Endothelial cell of umbilical vein (primary cell): ENCODE data around the gene CST3. TPM values are rescaled to one million over a fixed set of nuclear protein-coding genes. Genes with fewer than 3 reads are reported as not detected.

Experiments used
- BruUV-seq: library from RNA; stranded (reverse); fragments of 400-500 nt; replicated peaks from 2 replicates; lab custom pipeline; 2021; lab: Mats Ljungman, UMichigan
- CTCF ChIA-PET: fragments of 300-600, 350-600 bp; sonication (Branson Sonifier 250); formaldehyde crosslinking; loops from one replicate; lab custom pipeline; 2021; ENCODE audit warnings: antibody characterized with exemption, inconsistent platforms; lab: Charles Lee
- POLR2A ChIA-PET: fragments of 300-600, 350-600 bp; sonication (Branson Sonifier 250); formaldehyde crosslinking; loops from one replicate; lab custom pipeline; 2021; ENCODE audit warnings: antibody characterized with exemption, inconsistent platforms; lab: Charles Lee
- DNase-seq: peaks from one replicate; pipeline ENCODE4 v3.0.0-alpha.2; 2011; ENCODE audit warnings: low read depth, low spot score
- FAIRE-seq: peaks from 2 replicates; lab custom pipeline; 2011; peaks lifted over from hg19 to GRCh38; lab: Jason Lieb, UNC
- H2AFZ ChIP-seq: 2 replicates; pipeline ENCODE4 v1.6.0; 2012; ENCODE audit warnings: low read depth, low read length, control low read depth, inconsistent platforms
- H3K27ac ChIP-seq: 2 replicates; pipeline ENCODE4 v1.5.1; 2011; ENCODE audit warnings: low read depth, mild to moderate bottlenecking, control low read depth, low read length, moderate library complexity; ENCODE audit not compliant: insufficient read depth
- H3K27me3 ChIP-seq, 2 experiments: 2 replicates each; pipeline versions ENCODE4 v1.6.0 to v1.6.1; 2011; ENCODE audit warnings: low read length in 2 of 2, mixed read lengths in 1 of 2; ENCODE audit not compliant: control insufficient read depth in 2 of 2, insufficient read depth in 2 of 2
- H3K36me3 ChIP-seq, 2 experiments: 2 replicates in 1 of 2; 3 replicates in 1 of 2; pipeline ENCODE4 v1.5.1; 2011; ENCODE audit warnings: low read length in 2 of 2, mild to moderate bottlenecking in 1 of 2, moderate library complexity in 1 of 2; ENCODE audit not compliant: control insufficient read depth in 2 of 2, insufficient read depth in 2 of 2; ENCODE audit errors: extremely low read depth in 1 of 2
- H3K4me1 ChIP-seq: 3 replicates; pipeline ENCODE4 v1.5.1; 2011; ENCODE audit warnings: mild to moderate bottlenecking, low read length; ENCODE audit not compliant: control insufficient read depth, insufficient read depth; ENCODE audit errors: extremely low read depth
- H3K4me2 ChIP-seq: 2 replicates; pipeline ENCODE4 v1.6.1; 2011; ENCODE audit warnings: low read length, control low read depth, mixed read lengths; ENCODE audit not compliant: insufficient read depth
- H3K4me3 ChIP-seq, 3 experiments: fragments of 200-600 bp in 1 of 3; sonication (generic), shearing (Covaris generic) in 1 of 3; replicated peaks in 1 of 3; 2 replicates each; pipeline ENCODE4 v1.5.1; 2011 to 2016; ENCODE audit warnings: control low read depth in 3 of 3, low read length in 3 of 3, mild to moderate bottlenecking in 2 of 3, inconsistent platforms in 1 of 3, low read depth in 1 of 3, moderate library complexity in 1 of 3; ENCODE audit not compliant: insufficient read depth in 1 of 3
- H3K79me2 ChIP-seq: 2 replicates; pipeline ENCODE4 v1.6.0; 2012; ENCODE audit warnings: low read length, inconsistent platforms; ENCODE audit not compliant: control insufficient read depth, insufficient read depth
- H3K9ac ChIP-seq: replicated peaks from 2 replicates; pipeline ENCODE3; 2011; ENCODE audit warnings: low read length, control low read depth; ENCODE audit not compliant: insufficient read depth; ENCODE audit errors: extremely low read depth
- H3K9me1 ChIP-seq: replicated peaks from 3 replicates; pipeline ENCODE4 v1.6.0; 2011; ENCODE audit warnings: mild to moderate bottlenecking, low read length; ENCODE audit not compliant: control insufficient read depth, insufficient read depth; ENCODE audit errors: extremely low read depth
- H3K9me3 ChIP-seq: replicated peaks from 2 replicates; pipeline ENCODE4 v1.5.1; 2012; ENCODE audit warnings: low read length, inconsistent platforms; ENCODE audit not compliant: control insufficient read depth, insufficient read depth
- H4K20me1 ChIP-seq: replicated peaks from 2 replicates; pipeline ENCODE3; 2011; ENCODE audit warnings: mild to moderate bottlenecking, low read length; ENCODE audit not compliant: control insufficient read depth, insufficient read depth; ENCODE audit errors: extremely low read depth
- CTCF ChIP-seq, 2 donors: IDR thresholded peaks; 1 replicate in 1 of 2; 2 replicates in 1 of 2; pipeline ENCODE4 v1.5.1; 2011; ENCODE audit warnings: low read length in 2 of 2, mild to moderate bottlenecking in 2 of 2, moderate library complexity in 2 of 2, control low read depth in 1 of 2, inconsistent platforms in 1 of 2, low read depth in 1 of 2; ENCODE audit not compliant: insufficient read depth in 1 of 2; ENCODE audit errors: extremely low read depth in 1 of 2
- EZH2 ChIP-seq: IDR thresholded peaks from 2 replicates; pipeline ENCODE4 v1.6.1; 2012; ENCODE audit warnings: borderline replicate concordance, low read depth, mild to moderate bottlenecking, moderate library complexity, low read length, inconsistent platforms; ENCODE audit not compliant: severe bottlenecking
- FOS ChIP-seq: IDR thresholded peaks from 2 replicates; pipeline ENCODE4 v1.6.1; 2011; ENCODE audit warnings: mild to moderate bottlenecking, low read length, moderate library complexity, borderline replicate concordance; ENCODE audit not compliant: insufficient read depth
- GATA2 ChIP-seq: IDR thresholded peaks from 2 replicates; pipeline ENCODE4 v1.7.0; 2011; ENCODE audit warnings: low read depth, mild to moderate bottlenecking, moderate library complexity, mixed read lengths, low read length; ENCODE audit not compliant: insufficient read length, insufficient read depth
- JUN ChIP-seq: IDR thresholded peaks from 2 replicates; pipeline ENCODE4 v1.6.1; 2011; ENCODE audit warnings: borderline replicate concordance, low read depth; ENCODE audit not compliant: insufficient read length, insufficient read depth
- MAX ChIP-seq: IDR thresholded peaks from 2 replicates; pipeline ENCODE4 v1.6.1; 2011; ENCODE audit not compliant: insufficient read depth, insufficient read length
- MYC ChIP-seq: IDR thresholded peaks from one replicate; pipeline ENCODE4 v1.6.1; 2011; ENCODE audit warnings: mild to moderate bottlenecking, low read depth, low read length
- POLR2A ChIP-seq: IDR thresholded peaks from 2 replicates; pipeline ENCODE4 v1.6.1; 2012; ENCODE audit warnings: low read depth, mild to moderate bottlenecking, control low read depth, low read length
- POLR2AphosphoS5 ChIP-seq: IDR thresholded peaks from 2 replicates; pipeline ENCODE4 v1.6.1; 2012; ENCODE audit warnings: low read depth, mild to moderate bottlenecking, control low read depth, low read length, moderate library complexity; ENCODE audit not compliant: insufficient read depth
- dilution Hi-C: fragments of 300-500 bp; cut with MboI; formaldehyde crosslinking; loops from one replicate; pipeline ENCODE4 v1.15.0; 2019; ENCODE audit warnings: low sequenced_read_pairs; ENCODE audit not compliant: extremely low pct_ligation_motif_present
- intact Hi-C: fragments of 100-400 bp; cut with micrococcal nuclease; formaldehyde crosslinking; loops from one replicate; pipeline ENCODE4 v1.10.0; 2022
- polyA plus RNA-seq, 4 experiments: library from polyadenylated mRNA; depleted of rRNA in 3 of 4; stranded (reverse) in 3 of 4; unstranded in 1 of 4; fragments of >200 nt; gene quantifications; 2 replicates each; pipeline versions ENCODE4 v1.2.1 to v1.2.3, GENCODE V29; 2011 to 2012; ENCODE audit warnings: missing spikeins in 1 of 4
- total RNA-seq: library from RNA; stranded (reverse); gene quantifications from 2 replicates; pipeline ENCODE4 v1.2.3, GENCODE V29; 2021

Gene CST3
- total and polyA plus RNA-seq, 2 donors (not counting 3 experiments of a cell fraction or from before 2014, with no cell fraction given) = 251 to 479 TPM

- Histone ChIP-seq H4K20me1 (no peaks in the 10 kb centered on the region), H3K79me2 (no peaks in the 10 kb centered on the region), H3K4me3 (no peak overlapping the region), H2AFZ (no peak overlapping the region), H3K27me3 (no peaks in the 10 kb centered on the region), H3K36me3 (no peaks in the 10 kb centered on the region), H3K9me1 (no peaks in the 10 kb centered on the region), H3K4me1 (no peaks in the 10 kb centered on the region), H3K9ac (no peak overlapping the region), H3K4me2 (no peak overlapping the region), H3K27ac (no peak overlapping the region), H3K9me3 (no peaks in the 10 kb centered on the region)
- ChIA-PET POLR2A (no interaction called here), CTCF (no interaction called here)
- dilution Hi-C loops (no loop called here), intact Hi-C loops (no loop called here)
- TF ChIP-seq FOS (no peak), JUN (no peak), CTCF (IDR thresholded peaks at IDR 0.05; ENCODE audit: extremely low read depth in 1 of 2, insufficient read depth in 1 of 2, low read depth in 1 of 2, low read length in 2 of 2) (no peak), MYC (no peak), POLR2A (no peak), EZH2 (no peak), GATA2 (no peak), MAX (no peak), POLR2AphosphoS5 (no peak)
- FAIRE-seq = no peak
- DNase-seq = no peak
- no TSS peak for BruUV-seq
Measured at GRCh38 chr20:23652371-23652770, 14.6 kb upstream of the CST3 start.
